ENCODE data around the gene CLCN7. TPM values are rescaled to one million over a fixed set of nuclear protein-coding genes. Genes with fewer than 3 reads are reported as not detected.
"Not testable (repeated sequence)": the region's sequence is repeated elsewhere in the genome, so short reads cannot be mapped to it uniquely, and the experiment has no call there.

CLCN7 gene
- total RNA-seq, 2 experiments from 2014 or later: 31.7 to 34.5 TPM

- intact Hi-C loops (cut with micrococcal nuclease): no loop called here
- CTCF ChIA-PET: no interaction called here
- no peaks in the 10 kb centered on the region for H3K9me3 Mint-ChIP-seq
- H3K4me3 Mint-ChIP-seq: no peak overlapping the region
- no peaks in the 10 kb centered on the region for H3K27me3 Mint-ChIP-seq (ENCODE audit: low read depth)
- H3K36me3 Mint-ChIP-seq (ENCODE audit: low read depth): no peaks in the 10 kb centered on the region
- DNase-seq: no peak
- no peak overlapping the region for H3K27ac Mint-ChIP-seq
- no peaks in the 10 kb centered on the region for H3K4me1 Mint-ChIP-seq (ENCODE audit: low read depth)
Measured at GRCh38 chr16:1442697-1443096, 32.1 kb downstream of the CLCN7 start.

GRCh38 chr16:1441391-1441829 is 33.4 kb downstream of the CLCN7 start:
- no peaks in the 10 kb centered on the region for H3K36me3 Mint-ChIP-seq (ENCODE audit: low read depth)
- H3K9me3 Mint-ChIP-seq: no peaks in the 10 kb centered on the region
- no peak for DNase-seq
- intact Hi-C loops (cut with micrococcal nuclease): no loop called here
- CTCF ChIA-PET: interaction anchor here (0.6 kb wide), 1 partner anchor 196 kb away, joined by 3 read pairs; no protein-coding TSS in a partner anchor
- H3K4me3 Mint-ChIP-seq: no peak overlapping the region
- H3K27ac Mint-ChIP-seq: no peak overlapping the region
- H3K27me3 Mint-ChIP-seq (ENCODE audit: low read depth): no peaks in the 10 kb centered on the region
- H3K4me1 Mint-ChIP-seq (ENCODE audit: low read depth): no peaks in the 10 kb centered on the region

- H3K9me3 Mint-ChIP-seq; H3K36me3 Mint-ChIP-seq (ENCODE audit: low read depth); H3K4me1 Mint-ChIP-seq (ENCODE audit: low read depth); H3K27me3 Mint-ChIP-seq (ENCODE audit: low read depth); intact Hi-C loops (cut with micrococcal nuclease); DNase-seq; H3K4me3 Mint-ChIP-seq; H3K27ac Mint-ChIP-seq; CTCF ChIA-PET: not testable (repeated sequence)
Measured at GRCh38 chr16:1439699-1440074, 35.1 kb downstream of the CLCN7 start.

GRCh38 chr16:1439058-1439698 is 35.6 kb downstream of the CLCN7 start:
- Mint-ChIP-seq H3K9me3 (no peaks in the 10 kb centered on the region), H3K4me1 (ENCODE audit: low read depth) (no peaks in the 10 kb centered on the region), H3K27me3 (ENCODE audit: low read depth) (no peaks in the 10 kb centered on the region), H3K4me3 (no peak overlapping the region), H3K27ac (no peak overlapping the region), H3K36me3 (ENCODE audit: low read depth) (no peaks in the 10 kb centered on the region)
- intact Hi-C loops (cut with micrococcal nuclease): no loop called here
- no peak for DNase-seq
- CTCF ChIA-PET: no interaction called here

GRCh38 chr16:1438229-1439057 is 36.4 kb downstream of the CLCN7 start:
- CTCF ChIA-PET: no interaction called here
- intact Hi-C loops (cut with micrococcal nuclease): no loop called here
- Mint-ChIP-seq H3K9me3 (no peaks in the 10 kb centered on the region), H3K27me3 (ENCODE audit: low read depth) (no peaks in the 10 kb centered on the region), H3K27ac (no peak overlapping the region), H3K36me3 (ENCODE audit: low read depth) (no peaks in the 10 kb centered on the region), H3K4me3 (no peak overlapping the region), H3K4me1 (ENCODE audit: low read depth) (no peaks in the 10 kb centered on the region)
- DNase-seq: no peak

GRCh38 chr16:1437606-1438005 is 37.2 kb downstream of the CLCN7 start:
- Mint-ChIP-seq H3K9me3 (no peaks in the 10 kb centered on the region), H3K36me3 (ENCODE audit: low read depth) (no peaks in the 10 kb centered on the region), H3K4me3 (no peak overlapping the region), H3K27ac (no peak overlapping the region), H3K4me1 (ENCODE audit: low read depth) (no peaks in the 10 kb centered on the region), H3K27me3 (ENCODE audit: low read depth) (no peaks in the 10 kb centered on the region)
- intact Hi-C loops (cut with micrococcal nuclease): no loop called here
- DNase-seq: no peak
- CTCF ChIA-PET: no interaction called here

- no peaks in the 10 kb centered on the region for H3K36me3 Mint-ChIP-seq (ENCODE audit: low read depth)
- no peaks in the 10 kb centered on the region for H3K9me3 Mint-ChIP-seq
Measured at GRCh38 chr16:1436731-1437355, 38.0 kb downstream of the CLCN7 start.

GRCh38 chr16:1435921-1436697 is 38.7 kb downstream of the CLCN7 start:
- DNase-seq: no peak
- no peaks in the 10 kb centered on the region for H3K27me3 Mint-ChIP-seq (ENCODE audit: low read depth)
- CTCF ChIA-PET: no interaction called here
- intact Hi-C loops (cut with micrococcal nuclease): no loop called here
- H3K36me3 Mint-ChIP-seq (ENCODE audit: low read depth): no peaks in the 10 kb centered on the region
- no peak overlapping the region for H3K4me3 Mint-ChIP-seq
- H3K9me3 Mint-ChIP-seq: no peaks in the 10 kb centered on the region
- H3K27ac Mint-ChIP-seq: no peak overlapping the region
- H3K4me1 Mint-ChIP-seq (ENCODE audit: low read depth): peaks cover 2% of the 10 kb centered on the region

More at GRCh38 chr16:1436731-1437355, 38.0 kb downstream of the CLCN7 start:
- H3K27ac Mint-ChIP-seq: no peak overlapping the region
- no peak overlapping the region for H3K4me3 Mint-ChIP-seq
- no peak for DNase-seq
- CTCF ChIA-PET: no interaction called here
- intact Hi-C loops (cut with micrococcal nuclease): no loop called here
- peaks cover 2% of the 10 kb centered on the region for H3K4me1 Mint-ChIP-seq (ENCODE audit: low read depth)
- no peaks in the 10 kb centered on the region for H3K27me3 Mint-ChIP-seq (ENCODE audit: low read depth)

GRCh38 chr16:1434644-1435592 is 39.9 kb downstream of the CLCN7 start:
- Mint-ChIP-seq H3K27ac (no peak overlapping the region), H3K4me3 (no peak overlapping the region), H3K36me3 (ENCODE audit: low read depth) (no peaks in the 10 kb centered on the region), H3K9me3 (no peaks in the 10 kb centered on the region), H3K27me3 (ENCODE audit: low read depth) (no peaks in the 10 kb centered on the region), H3K4me1 (ENCODE audit: low read depth) (peaks cover 2% of the 10 kb centered on the region)
- DNase-seq: no peak
- intact Hi-C loops (cut with micrococcal nuclease): no loop called here
- CTCF ChIA-PET: no interaction called here

- CTCF ChIA-PET: no interaction called here
- H3K9me3 Mint-ChIP-seq: no peaks in the 10 kb centered on the region
- H3K36me3 Mint-ChIP-seq (ENCODE audit: low read depth): no peaks in the 10 kb centered on the region
- no peak overlapping the region for H3K4me3 Mint-ChIP-seq
- H3K4me1 Mint-ChIP-seq (ENCODE audit: low read depth): peaks cover 2% of the 10 kb centered on the region
- H3K27me3 Mint-ChIP-seq (ENCODE audit: low read depth): no peaks in the 10 kb centered on the region
- intact Hi-C loops (cut with micrococcal nuclease): no loop called here
- no peak for DNase-seq
- no peak overlapping the region for H3K27ac Mint-ChIP-seq
Measured at GRCh38 chr16:1433756-1434155, 41.1 kb downstream of the CLCN7 start.

- no peak overlapping the region for H3K4me3 Mint-ChIP-seq
- H3K27ac Mint-ChIP-seq: no peak overlapping the region
- intact Hi-C loops (cut with micrococcal nuclease): no loop called here
- no peaks in the 10 kb centered on the region for H3K9me3 Mint-ChIP-seq
- DNase-seq: no peak
- peaks cover 2% of the 10 kb centered on the region for H3K4me1 Mint-ChIP-seq (ENCODE audit: low read depth)
- CTCF ChIA-PET: interaction anchor here (1.4 kb wide), 1 partner anchor 132 kb away, joined by 3 read pairs; no protein-coding TSS in a partner anchor
- no peaks in the 10 kb centered on the region for H3K27me3 Mint-ChIP-seq (ENCODE audit: low read depth)
- H3K36me3 Mint-ChIP-seq (ENCODE audit: low read depth): no peaks in the 10 kb centered on the region
Measured at GRCh38 chr16:1433263-1433560, 41.6 kb downstream of the CLCN7 start.
